Bronchial epithelial cell (primary cell): Measurements from ENCODE around the gene HRH3. TPM values are rescaled to one million over a fixed set of nuclear protein-coding genes. Genes with fewer than 3 reads are reported as not detected.
A peak's percentile ranks its signal among the peaks of the same experiment; 100 is the strongest.

Experiments
- DNase-seq: peaks from one replicate; pipeline ENCODE4 v3.0.0-alpha.2; 2010; ENCODE audit warnings: low read depth
- FAIRE-seq: peaks from 2 replicates; lab custom pipeline; 2011; peaks lifted over from hg19 to GRCh38; lab: Jason Lieb, UNC
- H3K27me3 ChIP-seq: 2 replicates; pipeline ENCODE4 v1.5.1; 2011; ENCODE audit warnings: low read length; ENCODE audit not compliant: control insufficient read depth, insufficient read depth
- H3K36me3 ChIP-seq: 2 replicates; pipeline ENCODE4 v1.5.1; 2011; ENCODE audit warnings: low read length; ENCODE audit not compliant: control insufficient read depth, insufficient read depth
- H3K4me3 ChIP-seq: 2 replicates; pipeline ENCODE4 v1.5.1; 2011; ENCODE audit warnings: mild to moderate bottlenecking, low read depth, low read length, control low read depth
- CTCF ChIP-seq: IDR thresholded peaks from 2 replicates; pipeline ENCODE4 v1.5.1; 2011; ENCODE audit warnings: mild to moderate bottlenecking, moderate library complexity, low read length, control low read depth, inconsistent platforms; ENCODE audit not compliant: insufficient read depth, severe bottlenecking
- total RNA-seq: library from RNA; depleted of rRNA; stranded (reverse); fragments of >200 nt; gene quantifications from 2 replicates; pipeline ENCODE4 v1.2.1, GENCODE V29; 2014

HRH3 gene
- total RNA-seq, 1 donor from 2014 or later: not detected

- FAIRE-seq: no peak
- H3K4me3 ChIP-seq: no peak overlapping the region
- no peak for TF ChIP-seq CTCF
- no peaks in the 10 kb centered on the region for H3K27me3 ChIP-seq
- H3K36me3 ChIP-seq: peaks cover 31% of the 10 kb centered on the region
- DNase-seq: peak; percentile 35
Measured at GRCh38 chr20:62258499-62259293, 38.6 kb upstream of the HRH3 start.

- no peak for FAIRE-seq
Measured at GRCh38 chr20:62255976-62256375, 35.9 kb upstream of the HRH3 start.

GRCh38 chr20:62254021-62254724, 34.1 kb upstream of the HRH3 start:
- Histone ChIP-seq H3K4me3 (no peak overlapping the region), H3K27me3 (no peaks in the 10 kb centered on the region), H3K36me3 (peaks cover 10% of the 10 kb centered on the region)
- no peak for FAIRE-seq
- DNase-seq: no peak
- TF ChIP-seq CTCF: no peak

More at GRCh38 chr20:62255976-62256375, 35.9 kb upstream of the HRH3 start:
- TF ChIP-seq CTCF: no peak
- no peak for DNase-seq
- H3K36me3 ChIP-seq: peaks cover 17% of the 10 kb centered on the region
- H3K27me3 ChIP-seq: no peaks in the 10 kb centered on the region
- H3K4me3 ChIP-seq: no peak overlapping the region

- peaks cover 9% of the 10 kb centered on the region for H3K36me3 ChIP-seq
- DNase-seq (no peak), FAIRE-seq (no peak)
- H3K4me3 ChIP-seq: no peak overlapping the region
- no peak for TF ChIP-seq CTCF
- H3K27me3 ChIP-seq: no peaks in the 10 kb centered on the region
Measured at GRCh38 chr20:62253398-62253797, 33.3 kb upstream of the HRH3 start.

GRCh38 chr20:62252342-62252966, 32.4 kb upstream of the HRH3 start:
- FAIRE-seq (no peak), DNase-seq (no peak)
- Histone ChIP-seq H3K27me3 (no peaks in the 10 kb centered on the region), H3K4me3 (no peak overlapping the region), H3K36me3 (peaks cover 9% of the 10 kb centered on the region)
- TF ChIP-seq CTCF: no peak
